KMS-11 (cell line): ENCODE data around the gene IGSF6.
"Not testable (repeated sequence)": the region's sequence is repeated elsewhere in the genome, so short reads cannot be mapped to it uniquely, and the experiment has no call there.

Experiments used
- H2AFZ ChIP-seq: fragments of 200-600 bp; sonication (generic); 2 replicates; pipeline ENCODE4 v1.6.1; 2016; ENCODE audit warnings: antibody characterized with exemption, mixed run types, low read depth
- H3K27ac ChIP-seq: fragments of 200-600 bp; sonication (generic); 2 replicates; pipeline ENCODE4 v1.6.1; 2016; ENCODE audit warnings: mild to moderate bottlenecking, mixed run types
- H3K27me3 ChIP-seq: fragments of 200-600 bp; sonication (generic); 2 replicates; pipeline ENCODE4 v1.6.1; 2017; ENCODE audit warnings: mild to moderate bottlenecking, low read depth, mixed run types, moderate library complexity; ENCODE audit not compliant: insufficient read depth
- H3K36me3 ChIP-seq: fragments of 200-600 bp; sonication (generic); 2 replicates; pipeline ENCODE4 v1.6.1; 2017; ENCODE audit warnings: mild to moderate bottlenecking, mixed run types; ENCODE audit not compliant: insufficient read depth
- H3K4me1 ChIP-seq: fragments of 200-600 bp; sonication (generic); 2 replicates; pipeline ENCODE4 v1.6.1; 2016; ENCODE audit warnings: mild to moderate bottlenecking, low read depth, mixed run types; ENCODE audit not compliant: poor library complexity, severe bottlenecking
- H3K4me2 ChIP-seq: fragments of 200-600 bp; sonication (generic); 2 replicates; pipeline ENCODE4 v1.7.0; 2016; ENCODE audit warnings: mild to moderate bottlenecking, mixed run types
- H3K4me3 ChIP-seq: fragments of 200-600 bp; sonication (generic); IDR thresholded peaks from 2 replicates; pipeline ENCODE4 v1.6.1; 2017; ENCODE audit warnings: low read depth, low read length, mixed read lengths; ENCODE audit not compliant: insufficient read depth
- H3K79me2 ChIP-seq: fragments of 200-600 bp; sonication (generic); 2 replicates; pipeline ENCODE4 v1.6.1; 2016; ENCODE audit warnings: low read depth, mixed run types; ENCODE audit not compliant: insufficient read depth
- H3K9ac ChIP-seq: fragments of 200-600 bp; sonication (generic); 2 replicates; pipeline ENCODE4 v1.6.1; 2016; ENCODE audit warnings: mild to moderate bottlenecking, mixed run types
- H4K20me1 ChIP-seq: fragments of 200-600 bp; sonication (generic); 2 replicates; pipeline ENCODE4 v1.6.1; 2016; ENCODE audit warnings: mild to moderate bottlenecking, mixed run types; ENCODE audit not compliant: insufficient read depth
- CTCF ChIP-seq: fragments of 200-600 bp; sonication (generic); conservative IDR thresholded peaks from 2 replicates; pipeline ENCODE4 v1.6.1; 2017; ENCODE audit warnings: low read depth, mild to moderate bottlenecking, antibody characterized with exemption, low read length, moderate library complexity, mixed read lengths

IGSF6 gene

GRCh38 chr16:21629616-21630539 is 22.5 kb downstream of the IGSF6 start:
- H4K20me1 ChIP-seq, H3K36me3 ChIP-seq, H3K79me2 ChIP-seq, H3K27me3 ChIP-seq, H3K4me1 ChIP-seq, H3K9ac ChIP-seq, H3K4me2 ChIP-seq, H3K27ac ChIP-seq, H2AFZ ChIP-seq, H3K4me3 ChIP-seq: not testable (repeated sequence)

DNA sequence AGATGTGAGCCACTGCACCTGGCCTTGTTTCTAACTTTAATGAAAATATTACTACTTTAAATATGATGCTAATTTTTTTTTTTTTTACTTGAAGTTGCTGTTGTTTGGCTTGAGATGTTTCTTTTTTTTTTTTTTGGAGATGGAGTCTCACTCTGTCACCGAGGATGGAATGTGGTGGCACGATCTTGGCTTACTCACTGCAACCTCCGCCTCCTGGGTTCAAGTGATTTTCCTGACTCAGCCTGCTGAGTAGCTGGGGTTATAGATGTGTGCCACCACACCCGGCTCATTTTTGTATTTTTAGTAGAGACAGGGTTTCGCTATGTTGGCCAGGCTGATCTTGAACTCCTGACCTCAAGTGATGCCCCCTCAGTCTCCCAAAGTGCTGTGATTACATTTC is 23.6 kb downstream of the IGSF6 start:
- no peaks in the 10 kb centered on the region for H3K79me2 ChIP-seq
- no peak overlapping the region for H3K4me2 ChIP-seq
- H3K4me1 ChIP-seq: peaks cover 9% of the 10 kb centered on the region

GRCh38 chr16:21628121-21628726 is 24.2 kb downstream of the IGSF6 start:
- Histone ChIP-seq H4K20me1 (no peaks in the 10 kb centered on the region), H3K4me3 (no peak overlapping the region), H3K4me1 (peaks cover 9% of the 10 kb centered on the region), H3K36me3 (no peaks in the 10 kb centered on the region), H3K27me3 (0 out of 2 replicates have a peak, but pooled peaks cover 2% of the 10 kb centered on the region), H3K27ac (no peak overlapping the region), H3K79me2 (no peaks in the 10 kb centered on the region), H2AFZ (no peak overlapping the region), H3K9ac (no peak overlapping the region), H3K4me2 (no peak overlapping the region)
- no peak for TF ChIP-seq CTCF

More for the DNA sequence above, 23.6 kb downstream of the IGSF6 start:
- Histone ChIP-seq H4K20me1 (no peaks in the 10 kb centered on the region), H3K27ac (no peak overlapping the region), H3K27me3 (0 out of 2 replicates have a peak, but pooled peaks cover 2% of the 10 kb centered on the region), H3K36me3 (no peaks in the 10 kb centered on the region), H3K9ac (no peak overlapping the region), H3K4me3 (no peak overlapping the region), H2AFZ (no peak overlapping the region)
- no peak for TF ChIP-seq CTCF

- 0 out of 2 replicates have a peak, but pooled peaks cover 2% of the 10 kb centered on the region for H3K27me3 ChIP-seq
- no peaks in the 10 kb centered on the region for H3K79me2 ChIP-seq
- H3K4me1 ChIP-seq: peaks cover 3% of the 10 kb centered on the region
- TF ChIP-seq CTCF: no peak
- H3K36me3 ChIP-seq: no peaks in the 10 kb centered on the region
- H3K4me3 ChIP-seq: no peak overlapping the region
- no peak overlapping the region for H2AFZ ChIP-seq
- H3K27ac ChIP-seq: no peak overlapping the region
- no peak overlapping the region for H3K4me2 ChIP-seq
- no peak overlapping the region for H3K9ac ChIP-seq
- no peaks in the 10 kb centered on the region for H4K20me1 ChIP-seq
Measured at GRCh38 chr16:21626659-21627277, 25.6 kb downstream of the IGSF6 start.
